Pancreas (tissue), 10 donors: ENCODE measurements around the gene NAA10. TPM values are rescaled to one million over a fixed set of nuclear protein-coding genes. Genes with fewer than 3 reads are reported as not detected.

Experiments
- ATAC-seq, 4 donors: fragments of 200-7000 bp; cut with Tn5 transposase; one replicate each; pipeline versions ENCODE4 v1.8.0 to v1.9.1; 2020; ENCODE audit warnings: mild to moderate bottlenecking in 4 of 4, moderate library complexity in 4 of 4
- DNase-seq, 6 donors: peaks; one replicate each; pipeline ENCODE4 v3.0.0-alpha.2; 2020
- FAIRE-seq: peaks from 2 replicates; lab custom pipeline; 2012; peaks lifted over from hg19 to GRCh38; lab: Jason Lieb, UNC
- H3K27ac ChIP-seq, 4 donors: fragments of 200-600 bp; sonication (generic); 1 replicate in 3 of 4; 2 replicates in 1 of 4; pipeline versions ENCODE4 v1.5.0 to v1.8.0; 2020
- H3K27me3 ChIP-seq, 4 donors: fragments of 200-600 bp; one replicate each; pipeline ENCODE4 v1.8.0; 2021
- H3K36me3 ChIP-seq, 3 donors: fragments of 200-600 bp; sonication (generic) in 1 of 3; one replicate each; pipeline versions ENCODE4 v1.5.0 to v1.8.0; 2020 to 2021
- H3K4me1 ChIP-seq, 3 donors: fragments of 200-600 bp; one replicate each; pipeline ENCODE4 v1.8.0; 2021
- H3K4me3 ChIP-seq, 4 donors: fragments of 200-600 bp; sonication (generic) in 2 of 4; one replicate each; pipeline versions ENCODE4 v1.5.0 to v1.8.0; 2020 to 2021
- H3K9me3 ChIP-seq, 4 donors: fragments of 200-600 bp; one replicate each; pipeline ENCODE4 v1.8.0; 2021
- CTCF ChIP-seq, 4 donors: fragments of 200-600 bp; sonication (generic) in 3 of 4; IDR thresholded peaks; one replicate each; pipeline versions ENCODE4 v1.5.0 to v1.8.0; 2021; ENCODE audit warnings: antibody characterized with exemption in 4 of 4
- WGBS, 2 donors: extraction: QIAGEN DNeasy Blood & Tissue Kit; methylation state at CpG; one replicate each; pipeline ENCODE4 v1.1.7; 2013; 5-methylcytosine and 5-hydroxymethylcytosine counted together
- intact Hi-C, 3 donors: fragments of 100-400 bp; cut with DNase I; formaldehyde crosslinking; loops; one replicate each; pipeline versions ENCODE4 v1.11.1 to v1.14.2; 2022
- polyA plus RNA-seq, 2 donors: library from polyadenylated mRNA; stranded (reverse); fragments of 200-250 nt; gene quantifications; one replicate each; pipeline ENCODE4 v1.2.3, GENCODE V29; 2013
- total RNA-seq, 6 donors: library from RNA; stranded (reverse); fragmentation: NEBNext Ultra II Directional in 4 of 6; extraction: Animal tissue kit (Norgen Biotek cat#: 25700) in 4 of 6; gene quantifications; one replicate each; pipeline versions ENCODE4 v1.2.1 to v1.2.4, GENCODE V29; 2021 to 2023
- donor health status: healthy with polysubstance abuse.
- donor health status: DM: no; HTN: no; CAD: no; lungs with moderate emphysema.
- donor health status: DM: no; HTN: no; CAD: no.
- donor health status: control.
- donor health status: control.
- donor health status: Bipolar disorder and iron deficiency.
- donor health status: DM: yes; HTN: yes; CAD: no.
- donor health status: DM: no; HTN: no; CAD: no.
- donor health status: DM: no; HTN: no; CAD: no.
- donor health status: DM: yes; HTN: yes; CAD: no.

Gene NAA10
- total and polyA plus RNA-seq, 8 donors, result 24.5 to 115 (median 44.7) TPM

DNA sequence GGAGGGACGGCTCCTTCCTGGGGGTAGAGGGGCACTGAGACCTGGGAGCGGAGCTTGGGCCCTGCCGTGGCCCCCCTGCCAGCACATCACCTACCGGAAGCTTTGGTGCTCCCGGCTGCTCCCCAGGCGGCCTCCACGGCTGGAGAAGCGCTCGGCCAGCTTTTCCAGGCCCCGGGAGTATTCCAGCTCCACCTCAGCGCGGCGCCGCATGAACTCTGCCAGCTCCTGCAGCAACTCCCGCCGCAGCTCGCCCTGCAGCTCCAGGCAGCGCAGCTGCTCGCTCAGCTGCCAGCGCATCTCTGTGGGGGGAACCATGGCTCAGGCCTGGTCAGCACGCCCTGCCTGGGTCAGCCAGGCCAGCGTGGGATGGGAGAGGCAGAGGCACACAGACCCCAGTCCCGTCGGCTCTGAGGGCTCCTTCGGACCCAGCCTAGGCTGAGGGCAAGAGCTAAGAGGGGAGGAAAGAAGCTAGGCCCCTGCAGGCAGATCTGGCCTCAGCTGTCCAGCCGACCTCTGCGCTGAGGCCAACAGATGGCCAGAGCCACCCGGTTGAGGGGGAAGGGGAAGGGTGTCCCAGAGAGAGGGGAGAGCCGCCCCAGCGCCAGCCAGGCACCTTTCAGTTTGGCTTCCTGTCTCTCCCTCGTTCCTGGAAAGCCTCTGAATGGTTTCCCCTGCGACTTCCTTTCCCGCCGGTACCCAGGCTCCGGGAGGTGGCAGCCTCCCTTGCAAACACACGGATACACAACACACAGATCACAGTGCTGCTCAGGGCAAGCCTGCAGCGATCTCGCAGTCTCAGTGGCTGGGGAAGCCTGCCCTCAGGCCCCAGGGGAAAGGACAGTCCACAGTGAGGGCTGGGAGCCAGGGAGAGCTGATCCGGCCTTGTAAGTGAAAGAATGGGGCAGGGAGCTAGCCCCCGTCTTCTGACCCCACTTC, 13.1 kb downstream of the NAA10 start:
- no peak overlapping the region for H3K27ac ChIP-seq
- H3K4me3 ChIP-seq, result no peak overlapping the region
- H3K9me3 ChIP-seq, result no peaks in the 10 kb centered on the region
- no peaks in the 10 kb centered on the region for H3K27me3 ChIP-seq
- ATAC-seq, result no peak
- no peaks in the 10 kb centered on the region for H3K36me3 ChIP-seq
- TF ChIP-seq CTCF (IDR thresholded peaks at IDR 0.05), result no peak
- intact Hi-C loops, result no loop called here
- FAIRE-seq, result no peak
- 55 to 70% methylated on average over 34 to 40 of the region's 40 CpGs for WGBS, 2 donors
- DNase-seq, result peak in 2 of 6 donors; percentile 27 to 79
- H3K4me1 ChIP-seq, result peaks cover 0 to under 1% (median 0%) of the 10 kb centered on the region in 3 donors

GRCh38 chrX:153921070-153921469, 13.8 kb downstream of the NAA10 start:
- 60 to 68% methylated on average over 15 to 16 of the region's 16 CpGs for WGBS, 2 donors

GRCh38 chrX:153920546-153920945, 14.3 kb downstream of the NAA10 start:
- FAIRE-seq, result no peak
- DNase-seq, result peak in 2 of 6 donors; percentile 17 to 67
- TF ChIP-seq CTCF (IDR thresholded peaks at IDR 0.05), result no peak
- Histone ChIP-seq H3K9me3 (no peaks in the 10 kb centered on the region), H3K4me1 (no peaks in the 10 kb centered on the region), H3K27ac (no peak overlapping the region), H3K27me3 (no peaks in the 10 kb centered on the region), H3K36me3 (no peaks in the 10 kb centered on the region), H3K4me3 (no peak overlapping the region)
- intact Hi-C loops, result no loop called here
- no peak for ATAC-seq
- 78 to 86% methylated on average over 13 to 14 of the region's 14 CpGs for WGBS, 2 donors

More at GRCh38 chrX:153921070-153921469, 13.8 kb downstream of the NAA10 start:
- Histone ChIP-seq H3K4me3 (no peak overlapping the region), H3K36me3 (no peaks in the 10 kb centered on the region), H3K27me3 (no peaks in the 10 kb centered on the region), H3K27ac (no peak overlapping the region), H3K9me3 (no peaks in the 10 kb centered on the region), H3K4me1 (no peaks in the 10 kb centered on the region)
- DNase-seq, result no peak
- TF ChIP-seq CTCF (IDR thresholded peaks at IDR 0.05), result no peak
- intact Hi-C loops, result no loop called here
- ATAC-seq, result no peak
- FAIRE-seq, result no peak

GRCh38 chrX:153919281-153919680, 15.6 kb downstream of the NAA10 start:
- FAIRE-seq, result no peak
- Histone ChIP-seq H3K4me1 (no peaks in the 10 kb centered on the region), H3K4me3 (no peak overlapping the region), H3K36me3 (no peaks in the 10 kb centered on the region), H3K27ac (no peak overlapping the region), H3K9me3 (no peaks in the 10 kb centered on the region), H3K27me3 (no peaks in the 10 kb centered on the region)
- DNase-seq, result peak in 2 of 6 donors; percentile 13 to 29
- intact Hi-C loops, result no loop called here
- ATAC-seq, result no peak
- WGBS, 2 donors, result 76 to 85% methylated on average over 13 of the region's 13 CpGs
- no peak for TF ChIP-seq CTCF (IDR thresholded peaks at IDR 0.05)

- intact Hi-C loops, result no loop called here
- WGBS, 2 donors, result 83% methylated on average over 6 of the region's 6 CpGs
- no peaks in the 10 kb centered on the region for H3K4me1 ChIP-seq
- no peak for TF ChIP-seq CTCF (IDR thresholded peaks at IDR 0.05)
- DNase-seq, result peak in 1 of 6 donors; percentile 8
- H3K27me3 ChIP-seq, result no peaks in the 10 kb centered on the region
- no peak overlapping the region for H3K4me3 ChIP-seq
- no peaks in the 10 kb centered on the region for H3K9me3 ChIP-seq
- H3K36me3 ChIP-seq, result no peaks in the 10 kb centered on the region
- no peak for ATAC-seq
- no peak overlapping the region for H3K27ac ChIP-seq
- no peak for FAIRE-seq
Observed at GRCh38 chrX:153917869-153918268, 17.0 kb downstream of the NAA10 start.
